Small intestine (tissue), 7 donors: ENCODE results near the gene ZDHHC14. TPM values are rescaled to one million over a fixed set of nuclear protein-coding genes. Genes with fewer than 3 reads are reported as not detected.

Source experiments
- DNase-seq, 2 donors: peaks; one replicate each; pipeline versions ENCODE4 v3.0.0 to v3.0.0-alpha.2; 2013
- FAIRE-seq: peaks from 2 replicates; lab custom pipeline; 2012; peaks lifted over from hg19 to GRCh38; lab: Jason Lieb, UNC
- H3K27ac ChIP-seq, 3 donors: one replicate each; pipeline ENCODE4 v1.5.1; 2013; ENCODE audit warnings: low read length in 2 of 3, mild to moderate bottlenecking in 2 of 3, control low read depth in 1 of 3, inconsistent platforms in 1 of 3, low read depth in 1 of 3, moderate library complexity in 1 of 3
- H3K27me3 ChIP-seq, 3 donors: one replicate each; pipeline ENCODE4 v1.6.1; 2013; ENCODE audit warnings: low read length in 3 of 3, inconsistent platforms in 1 of 3; ENCODE audit not compliant: control insufficient read depth in 3 of 3, insufficient read depth in 3 of 3
- H3K36me3 ChIP-seq, 3 donors: one replicate each; pipeline ENCODE4 v1.6.1; 2013; ENCODE audit warnings: low read length in 3 of 3, inconsistent platforms in 1 of 3, low read depth in 1 of 3, mild to moderate bottlenecking in 1 of 3, moderate library complexity in 1 of 3; ENCODE audit not compliant: control insufficient read depth in 3 of 3, insufficient read depth in 2 of 3
- H3K4me1 ChIP-seq, 3 donors: one replicate each; pipeline ENCODE4 v1.6.1; 2013; ENCODE audit warnings: low read length in 2 of 3, inconsistent platforms in 1 of 3, low read depth in 1 of 3, mild to moderate bottlenecking in 1 of 3, moderate library complexity in 1 of 3; ENCODE audit not compliant: control insufficient read depth in 3 of 3, insufficient read depth in 2 of 3
- H3K4me3 ChIP-seq, 3 donors: one replicate each; pipeline ENCODE4 v1.5.1; 2013; ENCODE audit warnings: low read length in 3 of 3, control low read depth in 1 of 3, inconsistent platforms in 1 of 3, low read depth in 1 of 3, mild to moderate bottlenecking in 1 of 3, moderate library complexity in 1 of 3
- H3K9me3 ChIP-seq, 2 donors: one replicate each; pipeline ENCODE4 v1.6.1; 2013; ENCODE audit warnings: low read depth in 1 of 2, low read length in 1 of 2; ENCODE audit not compliant: control insufficient read depth in 2 of 2, insufficient read depth in 1 of 2
- WGBS, 3 donors: extraction: QIAGEN DNeasy Blood & Tissue Kit; methylation state at CpG; one replicate each; pipeline ENCODE4 v1.1.7; 2013; 5-methylcytosine and 5-hydroxymethylcytosine counted together
- polyA plus RNA-seq, 4 donors: library from polyadenylated mRNA; stranded (reverse) in 3 of 4; unstranded in 1 of 4; fragments of 200-250 nt in 3 of 4; fragments of 120-200 nt in 1 of 4; gene quantifications; one replicate each; pipeline versions ENCODE4 v1.2.1 to v1.2.3, GENCODE V29; 2013
- donor health status: healthy with polysubstance abuse.
- donor health status: control.
- donor health status: control.
- donor health status: Bipolar disorder and iron deficiency.
- donor health status: healthy.

Gene ZDHHC14
- polyA plus RNA-seq, 4 donors = 3.4 to 27.7 (median 10.3) TPM

DNA sequence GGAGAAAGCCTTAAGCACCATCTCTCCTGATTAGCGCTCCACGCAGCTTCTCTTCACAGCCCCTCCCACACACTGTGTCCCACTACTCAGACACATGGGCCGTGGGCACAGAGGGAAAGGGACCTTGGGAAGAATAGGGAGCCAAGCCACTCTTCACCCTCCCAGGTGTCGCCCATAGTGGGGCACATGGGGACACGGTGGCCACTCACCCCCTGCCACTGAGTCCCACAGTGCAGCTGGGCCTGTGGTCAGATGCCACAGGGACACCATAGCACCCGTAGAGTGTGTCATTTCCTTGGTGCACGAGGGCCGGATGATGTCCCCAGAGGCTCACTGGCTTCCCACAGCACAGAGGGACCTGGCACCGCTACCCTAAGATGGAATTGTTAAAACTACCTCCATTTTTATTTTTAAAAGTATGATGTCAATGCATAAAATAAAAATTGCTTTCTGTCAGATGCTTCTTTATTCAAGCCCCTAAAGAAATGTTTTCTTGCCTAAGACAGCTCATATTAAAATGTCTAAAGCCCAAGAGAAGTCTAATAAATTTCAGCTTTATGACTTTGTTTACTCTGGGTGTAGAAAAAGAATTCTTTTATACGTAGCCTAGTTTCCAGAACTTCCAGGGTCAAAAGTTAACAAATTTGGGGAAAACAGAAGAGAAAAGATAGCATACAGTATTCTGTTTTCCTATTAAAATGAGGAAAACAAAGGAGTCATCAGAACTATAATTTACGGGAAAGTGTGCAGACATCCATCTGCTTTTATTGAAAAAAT, 251.0 kb downstream of the ZDHHC14 start:
- Histone ChIP-seq H3K4me1 (no peaks in the 10 kb centered on the region), H3K27me3 (no peaks in the 10 kb centered on the region), H3K4me3 (no peak overlapping the region), H3K9me3 (no peaks in the 10 kb centered on the region), H3K36me3 (peaks cover 0 to 44% (median 0%) of the 10 kb centered on the region in 3 donors), H3K27ac (no peak overlapping the region)
- 86 to 88% (median 88%) methylated on average over 11 of the region's 11 CpGs for WGBS, 3 donors
- DNase-seq (no peak), FAIRE-seq (no peak)

DNA sequence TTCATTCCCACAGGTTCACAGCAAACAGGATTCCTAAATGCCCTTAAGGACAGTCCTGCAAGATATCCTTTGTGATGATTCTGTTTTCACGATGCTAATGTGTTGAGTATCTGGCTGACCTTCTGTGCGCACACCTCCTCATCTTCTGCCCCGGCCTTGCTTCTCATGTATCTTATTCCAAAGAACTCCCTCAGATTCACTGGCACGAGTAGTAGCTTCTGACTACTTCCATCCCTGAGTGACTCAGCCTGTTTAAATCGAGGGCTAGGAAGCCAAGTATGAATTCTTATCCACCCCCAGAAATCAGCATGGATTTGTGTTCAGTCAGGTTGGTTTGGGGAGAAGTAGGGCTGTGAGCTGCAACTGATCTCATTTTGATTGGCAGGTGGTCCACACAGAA, 251.8 kb downstream of the ZDHHC14 start:
- Histone ChIP-seq H3K36me3 (peaks cover 0 to 48% (median 0%) of the 10 kb centered on the region in 3 donors), H3K4me1 (no peaks in the 10 kb centered on the region), H3K27ac (no peak overlapping the region), H3K4me3 (no peak overlapping the region), H3K27me3 (no peaks in the 10 kb centered on the region), H3K9me3 (no peaks in the 10 kb centered on the region)
- WGBS, 3 donors = 81 to 85% (median 83%) methylated on average over 5 of the region's 5 CpGs
- DNase-seq = no peak
- FAIRE-seq = no peak

DNA sequence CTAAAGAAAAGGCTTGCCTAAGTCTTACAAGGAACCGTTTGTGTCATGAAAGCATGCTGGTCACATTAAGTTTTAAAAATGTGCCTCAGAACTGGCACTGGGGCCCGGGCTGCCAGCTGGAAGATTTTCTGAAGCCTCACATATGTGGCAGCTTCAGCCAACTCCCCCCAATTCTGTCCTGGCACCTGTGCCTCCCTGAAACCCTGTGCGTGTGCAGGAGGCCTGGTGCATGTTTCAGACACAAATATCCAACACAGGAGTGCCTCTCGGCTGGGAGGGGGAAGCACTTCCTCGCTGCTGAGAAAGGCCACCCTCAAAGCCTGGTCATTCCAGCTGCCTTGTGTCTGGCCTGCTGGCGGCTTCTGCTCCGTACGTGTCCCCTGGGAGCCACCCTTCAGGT, 253.6 kb downstream of the ZDHHC14 start:
- no peaks in the 10 kb centered on the region for H3K4me1 ChIP-seq
- FAIRE-seq (no peak), DNase-seq (no peak)
- H3K36me3 ChIP-seq = peaks cover 0 to 59% (median 0%) of the 10 kb centered on the region in 3 donors
- no peak overlapping the region for H3K27ac ChIP-seq
- no peaks in the 10 kb centered on the region for H3K27me3 ChIP-seq
- H3K9me3 ChIP-seq = no peaks in the 10 kb centered on the region
- no peak overlapping the region for H3K4me3 ChIP-seq
- 88 to 91% (median 91%) methylated on average over 8 of the region's 8 CpGs for WGBS, 3 donors

DNA sequence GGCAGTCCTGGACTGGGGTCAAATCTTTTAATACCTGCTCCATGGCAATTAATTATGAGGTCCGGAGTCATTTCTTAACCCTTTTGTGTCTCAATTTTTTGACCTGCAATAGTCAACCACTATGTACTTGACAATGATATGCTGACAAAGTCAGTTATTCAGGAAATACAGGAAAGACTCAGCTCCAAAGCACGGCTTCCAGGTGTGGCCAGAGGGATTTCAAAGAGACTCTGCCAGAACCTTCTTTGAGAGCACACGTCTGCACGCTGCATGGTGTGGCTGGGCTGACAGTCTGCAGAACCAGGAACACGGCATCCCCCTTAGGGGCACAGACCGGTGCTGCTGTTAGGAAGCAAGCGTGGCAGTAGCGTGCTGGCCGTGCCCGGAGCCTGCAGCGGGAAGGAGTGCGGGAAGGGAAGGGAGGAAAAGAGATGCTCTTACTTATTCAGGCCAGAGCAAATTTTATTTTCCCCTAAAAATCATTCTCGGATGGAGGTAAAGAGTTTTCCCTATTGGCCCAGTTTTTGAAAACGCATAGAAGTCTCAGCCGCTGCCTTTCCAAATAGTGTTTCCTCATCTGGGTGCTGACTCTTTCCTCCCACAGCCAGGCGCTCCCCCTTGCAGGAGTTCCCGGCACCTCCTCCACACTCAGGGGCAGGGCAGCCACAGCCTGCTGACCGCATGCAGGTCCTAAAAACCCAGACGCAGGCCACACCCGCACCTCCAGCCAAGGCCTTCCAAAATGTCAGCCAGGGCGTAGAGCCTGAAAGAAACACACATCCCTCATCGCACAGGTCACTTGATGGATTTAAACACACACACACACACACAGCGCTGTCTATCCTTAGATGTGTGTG, 254.6 kb downstream of the ZDHHC14 start:
- FAIRE-seq = no peak
- H3K36me3 ChIP-seq = peaks cover 0 to 66% (median 0%) of the 10 kb centered on the region in 3 donors
- H3K27me3 ChIP-seq = no peaks in the 10 kb centered on the region
- H3K4me3 ChIP-seq = no peak overlapping the region
- H3K27ac ChIP-seq = no peak overlapping the region
- H3K9me3 ChIP-seq = no peaks in the 10 kb centered on the region
- no peaks in the 10 kb centered on the region for H3K4me1 ChIP-seq
- 84 to 92% (median 91%) methylated on average over 23 of the region's 23 CpGs for WGBS, 3 donors
- no peak for DNase-seq

DNA sequence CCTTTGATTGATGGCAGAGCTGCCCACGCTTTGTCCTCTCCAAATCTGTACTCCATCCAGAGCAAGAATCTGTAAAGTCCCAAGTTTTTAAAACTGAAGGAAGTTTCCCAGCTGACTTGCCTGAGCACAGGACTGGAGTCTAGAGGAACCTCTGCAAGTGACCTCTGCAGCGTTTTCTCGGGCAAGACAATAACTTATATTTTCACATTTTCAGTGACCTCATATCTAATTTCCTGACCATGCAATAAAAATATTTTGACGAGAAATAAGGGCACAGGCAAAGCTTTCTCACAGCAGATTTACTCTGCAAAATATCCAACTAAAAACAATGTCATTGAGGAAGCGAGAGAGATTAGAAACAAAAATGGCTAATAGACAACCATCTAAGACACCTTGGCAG, 256.5 kb downstream of the ZDHHC14 start:
- H3K4me1 ChIP-seq = no peaks in the 10 kb centered on the region
- no peak for DNase-seq
- H3K36me3 ChIP-seq = peaks cover 0 to 62% (median 0%) of the 10 kb centered on the region in 3 donors
- WGBS, 3 donors = 84 to 89% (median 89%) methylated on average over 5 of the region's 5 CpGs
- no peaks in the 10 kb centered on the region for H3K27me3 ChIP-seq
- no peaks in the 10 kb centered on the region for H3K9me3 ChIP-seq
- no peak for FAIRE-seq
- H3K27ac ChIP-seq = no peak overlapping the region
- H3K4me3 ChIP-seq = no peak overlapping the region

DNA sequence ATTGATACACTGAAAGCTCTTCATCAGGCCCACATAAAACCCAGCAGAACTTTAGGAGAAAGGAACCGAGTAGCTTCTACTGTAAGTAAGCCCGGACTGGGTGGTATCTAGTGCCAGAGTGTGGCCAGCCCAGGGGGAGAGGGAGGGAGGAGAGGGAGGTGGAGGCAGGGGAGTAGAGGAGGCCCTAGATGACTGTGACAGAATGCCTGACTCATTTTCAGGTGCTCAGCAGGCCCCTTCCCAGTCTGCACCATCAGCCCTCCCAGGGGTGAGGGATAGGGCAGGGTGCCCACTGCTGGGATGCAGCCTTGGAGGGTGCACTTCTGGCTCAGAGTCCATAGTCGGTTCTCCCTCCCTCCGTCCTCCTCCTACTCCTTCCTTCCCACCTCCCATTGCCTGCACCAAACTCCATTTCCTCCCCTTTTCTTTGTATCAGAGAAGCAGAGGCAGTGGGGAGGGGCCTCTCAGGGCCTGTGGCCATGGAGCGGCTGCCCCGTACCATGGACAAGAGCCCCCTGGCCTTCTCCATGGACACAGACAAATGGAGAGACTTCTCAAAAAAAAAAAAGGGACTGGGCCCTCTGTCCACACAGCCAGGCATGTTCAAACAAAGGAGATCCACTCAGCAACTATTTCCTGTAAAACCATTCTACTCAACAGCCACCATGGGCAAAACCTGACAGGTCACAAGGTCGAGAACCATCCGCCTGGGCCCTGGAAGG, 257.1 kb downstream of the ZDHHC14 start:
- Histone ChIP-seq H3K9me3 (no peaks in the 10 kb centered on the region), H3K4me1 (no peaks in the 10 kb centered on the region), H3K36me3 (peaks cover 0 to 58% (median 0%) of the 10 kb centered on the region in 3 donors), H3K27ac (no peak overlapping the region), H3K4me3 (no peak overlapping the region), H3K27me3 (no peaks in the 10 kb centered on the region)
- DNase-seq (no peak), FAIRE-seq (no peak)
- WGBS, 3 donors = 91 to 95% (median 91%) methylated on average over 8 of the region's 8 CpGs

DNA sequence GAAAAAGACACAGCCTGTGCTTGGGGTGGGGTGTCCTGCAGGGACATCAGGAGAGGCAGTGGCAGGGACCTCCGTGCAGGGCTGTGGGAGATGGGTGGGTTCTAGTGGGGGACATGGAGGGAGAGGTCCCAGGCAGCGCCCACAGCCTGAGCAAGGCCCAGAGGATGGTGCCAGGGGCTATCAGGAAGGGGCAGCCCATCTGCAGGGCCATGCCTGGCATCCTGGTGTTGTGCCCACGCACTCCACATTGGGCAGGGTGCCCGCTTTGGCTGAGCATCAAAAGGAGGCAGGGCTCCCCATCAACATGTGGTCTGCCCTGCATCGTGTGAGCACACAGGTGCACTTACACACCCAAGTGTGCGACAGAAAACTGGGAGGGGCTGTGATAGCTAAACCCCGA, 257.8 kb downstream of the ZDHHC14 start:
- Histone ChIP-seq H3K4me3 (no peak overlapping the region), H3K27me3 (no peaks in the 10 kb centered on the region), H3K4me1 (no peaks in the 10 kb centered on the region), H3K27ac (no peak overlapping the region), H3K36me3 (peaks cover 0 to 52% (median 0%) of the 10 kb centered on the region in 3 donors), H3K9me3 (no peaks in the 10 kb centered on the region)
- no peak for FAIRE-seq
- DNase-seq = no peak
- WGBS, 3 donors = 85 to 89% (median 87%) methylated on average over 7 of the region's 7 CpGs
